ENCODE results near the gene SCG5.

GRCh38 chr15:32705446-32705845, 63.9 kb downstream of the SCG5 start:
- TF ChIP-seq, protein P1, sequence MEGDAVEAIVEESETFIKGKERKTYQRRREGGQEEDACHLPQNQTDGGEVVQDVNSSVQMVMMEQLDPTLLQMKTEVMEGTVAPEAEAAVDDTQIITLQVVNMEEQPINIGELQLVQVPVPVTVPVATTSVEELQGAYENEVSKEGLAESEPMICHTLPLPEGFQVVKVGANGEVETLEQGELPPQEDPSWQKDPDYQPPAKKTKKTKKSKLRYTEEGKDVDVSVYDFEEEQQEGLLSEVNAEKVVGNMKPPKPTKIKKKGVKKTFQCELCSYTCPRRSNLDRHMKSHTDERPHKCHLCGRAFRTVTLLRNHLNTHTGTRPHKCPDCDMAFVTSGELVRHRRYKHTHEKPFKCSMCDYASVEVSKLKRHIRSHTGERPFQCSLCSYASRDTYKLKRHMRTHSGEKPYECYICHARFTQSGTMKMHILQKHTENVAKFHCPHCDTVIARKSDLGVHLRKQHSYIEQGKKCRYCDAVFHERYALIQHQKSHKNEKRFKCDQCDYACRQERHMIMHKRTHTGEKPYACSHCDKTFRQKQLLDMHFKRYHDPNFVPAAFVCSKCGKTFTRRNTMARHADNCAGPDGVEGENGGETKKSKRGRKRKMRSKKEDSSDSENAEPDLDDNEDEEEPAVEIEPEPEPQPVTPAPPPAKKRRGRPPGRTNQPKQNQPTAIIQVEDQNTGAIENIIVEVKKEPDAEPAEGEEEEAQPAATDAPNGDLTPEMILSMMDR (IDR thresholded peaks at IDR 0.05; ENCODE audit: extremely low read depth in 1 of 2, insufficient read depth in 1 of 2, low read depth in 1 of 2, low read length in 2 of 2), result no peak
- TF ChIP-seq EZH2 (IDR thresholded peaks at IDR 0.05; ENCODE audit: borderline replicate concordance, low read depth, low read length, severe bottlenecking), result no peak
